Neural progenitor cell (in vitro differentiated cells): Measurements from ENCODE around the gene GNAT3.

Experiments used
- CTCF ChIP-seq: fragments of 200-600 bp; sonication (generic); IDR thresholded peaks from 2 replicates; pipeline ENCODE4 v1.5.1; 2017; ENCODE audit warnings: antibody characterized with exemption, mild to moderate bottlenecking
- EZH2 ChIP-seq: fragments of 200-600 bp; sonication (generic); IDR thresholded peaks from 2 replicates; pipeline ENCODE4 v1.6.1; 2017; ENCODE audit warnings: antibody characterized with exemption, mild to moderate bottlenecking, moderate library complexity
- EZH2phosphoT487 ChIP-seq: fragments of 200-600 bp; sonication (generic); IDR thresholded peaks from 2 replicates; pipeline ENCODE4 v1.6.1; 2017; ENCODE audit warnings: antibody characterized with exemption

GRCh38 chr7:80537091-80537490 is 25.2 kb upstream of the GNAT3 start:
- no peak for TF ChIP-seq CTCF
- no peak for TF ChIP-seq EZH2phosphoT487
- TF ChIP-seq EZH2: no peak
